ENCODE measurements around the gene SLC26A1.

Gene SLC26A1

DNA sequence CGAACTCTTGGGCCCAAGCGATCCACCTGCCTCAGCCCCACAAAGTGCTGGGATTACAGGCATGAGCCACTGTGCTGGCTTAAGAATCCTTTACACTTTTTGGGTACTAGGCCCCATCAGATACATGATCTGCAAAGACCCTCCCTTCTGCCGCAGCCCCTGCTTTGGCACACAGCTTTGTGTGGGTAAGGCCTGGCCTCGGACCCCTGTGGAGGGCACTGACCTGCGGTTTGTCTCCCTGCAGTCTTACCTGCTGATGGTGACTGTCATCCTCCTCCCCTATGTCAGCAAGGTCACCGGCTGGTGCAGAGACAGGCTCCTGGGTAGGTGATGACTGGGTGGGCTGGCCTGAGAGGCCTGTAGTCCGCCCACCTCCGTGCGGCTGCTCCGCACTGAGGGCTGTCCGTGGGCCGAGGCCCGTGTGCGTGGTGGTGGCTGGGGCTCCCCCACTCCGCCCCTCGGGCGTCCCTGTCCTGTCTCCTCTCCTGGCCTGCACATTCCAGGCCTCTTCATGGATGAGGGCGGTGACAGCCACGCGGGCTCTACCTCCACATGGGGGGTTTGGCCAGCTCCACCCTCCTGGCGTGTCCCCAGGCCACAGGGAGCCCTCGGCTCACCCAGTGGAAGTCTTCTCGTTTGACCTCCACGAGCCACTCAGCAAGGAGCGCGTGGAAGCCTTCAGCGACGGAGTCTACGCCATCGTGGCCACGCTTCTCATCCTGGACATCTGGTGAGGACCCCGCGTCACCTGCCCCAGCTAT is 37.9 kb downstream of the SLC26A1 start:
- H3K4me1 ChIP-seq (ENCODE audit: control insufficient read depth, insufficient read depth, low read length, poor library complexity, severe bottlenecking) = no peaks in the 10 kb centered on the region
- H3K27ac ChIP-seq (ENCODE audit: low read depth, low read length, severe bottlenecking) = no peak overlapping the region
- no peaks in the 10 kb centered on the region for H3K9me3 ChIP-seq (ENCODE audit: control insufficient read depth, low read length)
- peaks cover 4% of the 10 kb centered on the region for H3K36me3 ChIP-seq (ENCODE audit: control insufficient read depth, insufficient read depth, low read length)
- H3K4me3 ChIP-seq (ENCODE audit: extremely low read depth, insufficient read depth, low read length, poor library complexity, severe bottlenecking) = no peak overlapping the region
- WGBS, 2 experiments (ENCODE audit: insufficient coverage in 2 of 2) = 90 to 95% methylated on average over 23 to 32 of the region's 33 CpGs

- no peaks in the 10 kb centered on the region for H3K4me1 ChIP-seq (ENCODE audit: control insufficient read depth, insufficient read depth, low read length, poor library complexity, severe bottlenecking)
- no peak overlapping the region for H3K27ac ChIP-seq (ENCODE audit: low read depth, low read length, severe bottlenecking)
- no peak overlapping the region for H3K4me3 ChIP-seq (ENCODE audit: extremely low read depth, insufficient read depth, low read length, poor library complexity, severe bottlenecking)
- H3K9me3 ChIP-seq (ENCODE audit: control insufficient read depth, low read length) = no peaks in the 10 kb centered on the region
- peaks cover 4% of the 10 kb centered on the region for H3K36me3 ChIP-seq (ENCODE audit: control insufficient read depth, insufficient read depth, low read length)
- 88 to 89% methylated on average over 13 to 16 of the region's 17 CpGs for WGBS, 2 experiments (ENCODE audit: insufficient coverage in 2 of 2)
Measured at GRCh38 chr4:954211-955020, 38.8 kb downstream of the SLC26A1 start.

DNA sequence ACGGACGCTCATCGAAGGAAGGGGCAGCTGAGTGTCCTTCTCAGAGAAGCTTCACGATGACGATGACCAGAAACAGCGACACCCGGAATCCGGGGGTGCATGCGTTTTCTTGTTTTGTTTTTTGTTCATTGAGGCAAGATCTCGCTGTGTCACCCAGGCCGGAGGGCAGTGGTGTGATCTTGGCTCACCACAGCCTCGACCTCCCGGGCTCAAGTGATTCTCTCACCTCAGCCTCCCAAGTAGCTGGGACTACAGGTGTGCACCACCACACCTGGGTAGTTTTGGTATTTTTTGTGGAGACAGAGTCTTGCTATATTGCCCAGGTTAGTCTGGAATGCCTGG is 39.7 kb downstream of the SLC26A1 start:
- no peak overlapping the region for H3K27ac ChIP-seq (ENCODE audit: low read depth, low read length, severe bottlenecking)

GRCh38 chr4:952881-953573 is 40.2 kb downstream of the SLC26A1 start:
- H3K36me3 ChIP-seq (ENCODE audit: control insufficient read depth, insufficient read depth, low read length) = no peaks in the 10 kb centered on the region
- H3K9me3 ChIP-seq (ENCODE audit: control insufficient read depth, low read length) = no peaks in the 10 kb centered on the region
- no peak overlapping the region for H3K4me3 ChIP-seq (ENCODE audit: extremely low read depth, insufficient read depth, low read length, poor library complexity, severe bottlenecking)
- WGBS, 2 experiments (ENCODE audit: insufficient coverage in 2 of 2) = 95 to 96% methylated on average over 24 to 25 of the region's 28 CpGs
- no peak overlapping the region for H3K27ac ChIP-seq (ENCODE audit: low read depth, low read length, severe bottlenecking)
- no peaks in the 10 kb centered on the region for H3K4me1 ChIP-seq (ENCODE audit: control insufficient read depth, insufficient read depth, low read length, poor library complexity, severe bottlenecking)

More for the DNA sequence above, 39.7 kb downstream of the SLC26A1 start:
- WGBS, 2 experiments (ENCODE audit: insufficient coverage in 2 of 2) = 98% methylated on average over 11 to 13 of the region's 13 CpGs
- Histone ChIP-seq H3K9me3 (ENCODE audit: control insufficient read depth, low read length) (no peaks in the 10 kb centered on the region), H3K36me3 (ENCODE audit: control insufficient read depth, insufficient read depth, low read length) (peaks cover 2% of the 10 kb centered on the region), H3K4me1 (ENCODE audit: control insufficient read depth, insufficient read depth, low read length, poor library complexity, severe bottlenecking) (no peaks in the 10 kb centered on the region), H3K4me3 (ENCODE audit: extremely low read depth, insufficient read depth, low read length, poor library complexity, severe bottlenecking) (no peak overlapping the region)

GRCh38 chr4:951594-952468 is 41.4 kb downstream of the SLC26A1 start:
- Histone ChIP-seq H3K4me1 (ENCODE audit: control insufficient read depth, insufficient read depth, low read length, poor library complexity, severe bottlenecking) (no peaks in the 10 kb centered on the region), H3K27ac (ENCODE audit: low read depth, low read length, severe bottlenecking) (no peak overlapping the region), H3K36me3 (ENCODE audit: control insufficient read depth, insufficient read depth, low read length) (no peaks in the 10 kb centered on the region), H3K9me3 (ENCODE audit: control insufficient read depth, low read length) (no peaks in the 10 kb centered on the region), H3K4me3 (ENCODE audit: extremely low read depth, insufficient read depth, low read length, poor library complexity, severe bottlenecking) (no peak overlapping the region)
- 91 to 94% methylated on average over 17 to 22 of the region's 23 CpGs for WGBS, 2 experiments (ENCODE audit: insufficient coverage in 2 of 2)

DNA sequence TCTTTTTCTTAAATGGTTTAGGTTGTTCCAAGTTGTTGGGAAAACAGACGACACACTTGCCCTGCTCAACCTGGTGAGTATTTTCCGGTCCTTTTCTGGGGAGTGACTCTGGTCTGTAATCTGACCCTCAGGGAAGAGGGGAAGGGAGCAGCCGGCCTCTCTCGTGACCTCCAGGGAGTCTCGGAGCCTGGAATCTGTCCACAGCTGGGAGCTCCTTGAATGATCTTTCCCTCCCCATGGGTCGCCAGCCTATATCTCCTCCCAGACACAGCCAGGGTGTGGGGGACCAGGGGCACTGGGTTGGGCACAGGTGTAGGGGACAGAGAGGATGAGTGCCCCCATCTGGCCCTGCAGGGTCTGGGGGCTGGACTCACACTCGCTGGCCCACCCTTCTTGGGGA is 42.0 kb downstream of the SLC26A1 start:
- 80 to 89% methylated on average over 3 of the region's 7 CpGs for WGBS, 2 experiments (ENCODE audit: insufficient coverage in 2 of 2)
- no peak overlapping the region for H3K4me3 ChIP-seq (ENCODE audit: extremely low read depth, insufficient read depth, low read length, poor library complexity, severe bottlenecking)
- H3K4me1 ChIP-seq (ENCODE audit: control insufficient read depth, insufficient read depth, low read length, poor library complexity, severe bottlenecking) = no peaks in the 10 kb centered on the region

DNA sequence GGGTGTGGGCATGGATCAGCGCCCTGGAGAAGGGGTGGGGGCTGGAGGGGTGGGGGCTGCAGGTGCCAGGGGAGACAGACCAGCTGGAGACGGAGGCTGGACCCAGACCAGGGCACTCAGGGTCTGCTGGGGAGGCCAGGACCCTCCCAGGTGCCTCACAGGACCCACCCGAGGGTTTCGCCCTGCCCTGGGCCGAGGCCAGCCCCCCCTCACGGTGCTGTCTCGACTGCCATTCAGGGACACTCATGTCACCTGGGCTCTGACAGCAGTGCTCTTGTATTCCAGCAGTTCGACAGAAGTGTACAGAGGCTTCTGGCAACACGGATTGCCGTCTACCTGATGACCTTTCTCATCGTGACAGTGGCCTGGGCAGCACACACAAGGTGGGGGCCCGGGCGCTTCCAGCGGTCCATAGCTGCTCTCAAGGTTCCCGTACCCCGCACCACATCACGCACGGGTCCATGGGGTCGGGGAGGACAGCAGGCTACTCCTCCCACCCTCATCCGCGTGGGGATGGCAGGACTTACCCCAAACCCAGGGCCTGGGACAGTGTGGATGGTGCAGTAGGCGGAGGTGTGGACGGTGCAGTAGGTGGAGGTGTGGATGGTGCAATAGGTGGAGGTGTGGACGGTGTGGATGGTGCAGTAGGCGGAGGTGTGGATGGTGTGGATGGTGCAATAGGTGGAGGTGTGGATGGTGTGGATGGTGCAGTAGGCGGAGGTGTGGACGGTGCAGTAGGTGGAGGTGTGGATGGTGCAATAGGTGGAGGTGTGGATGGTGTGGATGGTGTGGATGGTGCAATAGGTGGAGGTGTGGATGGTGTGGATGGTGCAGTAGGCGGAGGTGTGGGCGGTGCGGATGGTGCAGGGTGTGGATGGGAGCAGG is 42.8 kb downstream of the SLC26A1 start:
- H3K36me3 ChIP-seq (ENCODE audit: control insufficient read depth, insufficient read depth, low read length) = no peaks in the 10 kb centered on the region
- H3K4me3 ChIP-seq (ENCODE audit: extremely low read depth, insufficient read depth, low read length, poor library complexity, severe bottlenecking) = no peak overlapping the region
- WGBS, 2 experiments (ENCODE audit: insufficient coverage in 2 of 2) = 93% methylated on average over 20 to 25 of the region's 30 CpGs
- no peak overlapping the region for H3K27ac ChIP-seq (ENCODE audit: low read depth, low read length, severe bottlenecking)
- H3K4me1 ChIP-seq (ENCODE audit: control insufficient read depth, insufficient read depth, low read length, poor library complexity, severe bottlenecking) = no peaks in the 10 kb centered on the region
- no peaks in the 10 kb centered on the region for H3K9me3 ChIP-seq (ENCODE audit: control insufficient read depth, low read length)

More for the DNA sequence above, 42.0 kb downstream of the SLC26A1 start:
- Histone ChIP-seq H3K9me3 (ENCODE audit: control insufficient read depth, low read length) (no peaks in the 10 kb centered on the region), H3K27ac (ENCODE audit: low read depth, low read length, severe bottlenecking) (no peak overlapping the region), H3K36me3 (ENCODE audit: control insufficient read depth, insufficient read depth, low read length) (no peaks in the 10 kb centered on the region)

- WGBS, 2 experiments (ENCODE audit: insufficient coverage in 2 of 2) = 90 to 92% methylated on average over 19 of the region's 20 CpGs
- no peak overlapping the region for H3K4me3 ChIP-seq (ENCODE audit: extremely low read depth, insufficient read depth, low read length, poor library complexity, severe bottlenecking)
Measured at GRCh38 chr4:949656-950055, 43.5 kb downstream of the SLC26A1 start.

GRCh38 chr4:948936-949300 is 44.3 kb downstream of the SLC26A1 start:
- no peaks in the 10 kb centered on the region for H3K36me3 ChIP-seq (ENCODE audit: control insufficient read depth, insufficient read depth, low read length)
- no peak overlapping the region for H3K27ac ChIP-seq (ENCODE audit: low read depth, low read length, severe bottlenecking)
- no peaks in the 10 kb centered on the region for H3K4me1 ChIP-seq (ENCODE audit: control insufficient read depth, insufficient read depth, low read length, poor library complexity, severe bottlenecking)
- no peak overlapping the region for H3K4me3 ChIP-seq (ENCODE audit: extremely low read depth, insufficient read depth, low read length, poor library complexity, severe bottlenecking)
- 87 to 89% methylated on average over 13 of the region's 13 CpGs for WGBS, 2 experiments (ENCODE audit: insufficient coverage in 2 of 2)
- no peaks in the 10 kb centered on the region for H3K9me3 ChIP-seq (ENCODE audit: control insufficient read depth, low read length)

More at GRCh38 chr4:949656-950055, 43.5 kb downstream of the SLC26A1 start:
- Histone ChIP-seq H3K36me3 (ENCODE audit: control insufficient read depth, insufficient read depth, low read length) (no peaks in the 10 kb centered on the region), H3K4me1 (ENCODE audit: control insufficient read depth, insufficient read depth, low read length, poor library complexity, severe bottlenecking) (no peaks in the 10 kb centered on the region), H3K9me3 (ENCODE audit: control insufficient read depth, low read length) (no peaks in the 10 kb centered on the region), H3K27ac (ENCODE audit: low read depth, low read length, severe bottlenecking) (no peak overlapping the region)

All from mesodermal cell (in vitro differentiated cells).